ENCODE data around the gene TSPEAR.

DNA sequence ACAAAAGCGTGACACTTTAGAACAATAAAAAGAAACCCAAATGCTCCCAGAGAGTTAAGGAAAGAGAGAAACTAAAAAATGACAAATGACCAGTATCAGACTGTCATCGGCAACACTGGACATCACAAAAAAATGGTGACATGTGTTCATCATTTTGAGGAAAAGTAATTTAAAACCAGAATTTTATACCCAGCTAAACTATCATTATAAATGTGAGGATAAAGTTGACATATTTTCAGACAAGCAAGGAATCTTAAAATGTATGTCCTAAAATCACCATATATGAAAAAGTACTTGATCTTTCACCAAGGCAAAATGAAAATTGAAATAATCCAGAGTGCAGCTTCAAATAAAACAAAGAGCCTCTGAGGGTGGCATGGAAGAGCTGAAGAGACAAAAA, 66.5 kb downstream of the TSPEAR start:
- TF ChIP-seq CTCF (IDR thresholded peaks at IDR 0.05 in 8 of 11, conservative IDR thresholded peaks at IDR 0.05 in 3 of 11) = no peak
- TF ChIP-seq POLR2A (IDR thresholded peaks at IDR 0.05) = no peak
- no peak for TF ChIP-seq POLR2AphosphoS5 (IDR thresholded peaks at IDR 0.05)

All from spleen (tissue), 7 donors.